Colonic mucosa (tissue), 4 donors: Measurements from ENCODE around the gene C12orf76. TPM values are rescaled to one million over a fixed set of nuclear protein-coding genes. Genes with fewer than 3 reads are reported as not detected.

Experiments used
- DNase-seq: peaks from one replicate; pipeline ENCODE4 v3.0.0-alpha.2; 2020
- H3K27ac ChIP-seq: fragments of 200-600 bp; one replicate; pipeline ENCODE4 v1.8.0; 2021
- H3K27me3 ChIP-seq: fragments of 200-600 bp; one replicate; pipeline ENCODE4 v1.8.0; 2021
- H3K36me3 ChIP-seq: fragments of 200-600 bp; one replicate; pipeline ENCODE4 v1.8.0; 2021
- H3K4me1 ChIP-seq: fragments of 200-600 bp; one replicate; pipeline ENCODE4 v1.8.0; 2021; ENCODE audit warnings: mild to moderate bottlenecking
- H3K4me3 ChIP-seq: fragments of 200-600 bp; one replicate; pipeline ENCODE4 v1.8.0; 2021
- H3K9ac ChIP-seq, 2 donors: one replicate each; pipeline ENCODE4 v1.7.0; 2013; ENCODE audit warnings: control low read depth in 2 of 2, low read depth in 2 of 2, low read length in 2 of 2
- H3K9me3 ChIP-seq: fragments of 200-600 bp; one replicate; pipeline ENCODE4 v1.8.0; 2021
- intact Hi-C: fragments of 100-400 bp; cut with DNase I; formaldehyde crosslinking; loops from one replicate; pipeline ENCODE4 v1.14.1; 2022
- total RNA-seq, 2 donors: library from RNA; stranded (reverse); fragmentation: NEBNext Ultra II Directional in 1 of 2; extraction: Animal tissue kit (Norgen Biotek cat#: 25700) in 1 of 2; gene quantifications; one replicate each; pipeline ENCODE4 v1.2.1, GENCODE V29; 2021
- TF ChIP-seq, protein P1 (sequence below): fragments of 200-600 bp; IDR thresholded peaks from one replicate; pipeline ENCODE4 v1.8.0; 2022; ENCODE audit warnings: antibody characterized with exemption, mild to moderate bottlenecking
- donor health status: healthy.
- donor health status: DM: no; HTN: no; CAD: no.
- donor health status: DM: no; HTN: no; CAD: no.

Gene C12orf76
- total RNA-seq, 2 donors from 2014 or later = 7.2 to 8.4 TPM

DNA sequence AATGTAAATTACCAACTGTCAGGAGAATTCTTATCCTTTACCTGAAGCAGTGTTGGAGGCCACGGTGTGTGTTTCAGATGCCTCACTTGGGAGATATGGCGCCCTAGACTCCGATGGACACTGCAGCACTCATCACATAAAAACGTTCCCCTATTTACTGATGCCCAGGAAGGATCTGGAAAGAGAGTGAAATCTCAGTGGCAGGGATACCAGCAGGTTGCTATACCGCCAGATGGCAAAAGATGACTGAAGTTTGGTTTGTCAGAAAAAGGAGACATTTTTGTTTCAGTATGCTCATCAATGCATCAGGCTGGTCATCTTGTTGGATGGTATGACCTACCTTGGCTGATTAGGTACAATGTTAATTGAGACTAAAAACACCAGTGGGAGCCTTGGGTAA is 56.7 kb downstream of the C12orf76 start:
- no peak overlapping the region for H3K9ac ChIP-seq
- H3K4me1 ChIP-seq = no peaks in the 10 kb centered on the region
- H3K9me3 ChIP-seq = no peaks in the 10 kb centered on the region
- no peak overlapping the region for H3K4me3 ChIP-seq
- H3K36me3 ChIP-seq = peaks cover 5% of the 10 kb centered on the region
- H3K27ac ChIP-seq = no peak overlapping the region
- no peak for DNase-seq
- TF ChIP-seq, protein P1, sequence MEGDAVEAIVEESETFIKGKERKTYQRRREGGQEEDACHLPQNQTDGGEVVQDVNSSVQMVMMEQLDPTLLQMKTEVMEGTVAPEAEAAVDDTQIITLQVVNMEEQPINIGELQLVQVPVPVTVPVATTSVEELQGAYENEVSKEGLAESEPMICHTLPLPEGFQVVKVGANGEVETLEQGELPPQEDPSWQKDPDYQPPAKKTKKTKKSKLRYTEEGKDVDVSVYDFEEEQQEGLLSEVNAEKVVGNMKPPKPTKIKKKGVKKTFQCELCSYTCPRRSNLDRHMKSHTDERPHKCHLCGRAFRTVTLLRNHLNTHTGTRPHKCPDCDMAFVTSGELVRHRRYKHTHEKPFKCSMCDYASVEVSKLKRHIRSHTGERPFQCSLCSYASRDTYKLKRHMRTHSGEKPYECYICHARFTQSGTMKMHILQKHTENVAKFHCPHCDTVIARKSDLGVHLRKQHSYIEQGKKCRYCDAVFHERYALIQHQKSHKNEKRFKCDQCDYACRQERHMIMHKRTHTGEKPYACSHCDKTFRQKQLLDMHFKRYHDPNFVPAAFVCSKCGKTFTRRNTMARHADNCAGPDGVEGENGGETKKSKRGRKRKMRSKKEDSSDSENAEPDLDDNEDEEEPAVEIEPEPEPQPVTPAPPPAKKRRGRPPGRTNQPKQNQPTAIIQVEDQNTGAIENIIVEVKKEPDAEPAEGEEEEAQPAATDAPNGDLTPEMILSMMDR = no peak
- intact Hi-C loops = loop anchor here (10.0 kb wide), 1 partner anchor 57 kb away; no protein-coding TSS in a partner anchor
- H3K27me3 ChIP-seq = no peaks in the 10 kb centered on the region

Other genes with a start within 250 kb of the C12orf76 start
- under 1 TPM; 0.10 to 0.32 TPM for gene TRPV4, start 215.1 kb downstream of the C12orf76 start, total RNA-seq
- 10 to 100 TPM; 72.0 to 76.3 TPM for gene GLTP, start 168.0 kb downstream of the C12orf76 start, total RNA-seq
- 10 to 100 TPM; 11.4 to 27.0 TPM for gene TCHP, start 148.2 kb downstream of the C12orf76 start, total RNA-seq
- 10 to 100 TPM; 23.3 to 26.8 TPM for gene GIT2, start 52.2 kb downstream of the C12orf76 start, total RNA-seq
- 10 to 100 TPM; 39.9 to 69.1 TPM for gene ANKRD13A, start 49.1 kb downstream of the C12orf76 start, total RNA-seq
- 1 to 10 TPM; 4.2 to 5.3 TPM for gene IFT81, start 75.8 kb upstream of the C12orf76 start, total RNA-seq
- 100 to 1,000 TPM; 248 to 311 TPM for gene ATP2A2, start 232.7 kb upstream of the C12orf76 start, total RNA-seq